Chondrocyte (in vitro differentiated cells): ENCODE measurements around the gene RNF121. TPM values are rescaled to one million over a fixed set of nuclear protein-coding genes. Genes with fewer than 3 reads are reported as not detected.
A peak's percentile ranks its signal among the peaks of the same experiment; 100 is the strongest.

Source experiments
- DNase-seq: peaks from one replicate; pipeline ENCODE4 v3.0.0; 2021; ENCODE audit warnings: mixed read lengths, low spot score
- H3K27ac Mint-ChIP-seq: one replicate; pipeline ENCODE4 v1.8.0; 2021; ENCODE audit warnings: mild to moderate bottlenecking, moderate library complexity, mixed read lengths; ENCODE audit not compliant: unreplicated experiment
- H3K27me3 Mint-ChIP-seq: 2 replicates; pipeline ENCODE4 v1.8.0; 2021; ENCODE audit warnings: low read depth, mixed read lengths
- H3K36me3 Mint-ChIP-seq: 2 replicates; pipeline ENCODE4 v1.8.0; 2021; ENCODE audit warnings: low read depth, mixed read lengths
- H3K4me1 Mint-ChIP-seq: 2 replicates; pipeline ENCODE4 v1.8.0; 2021; ENCODE audit warnings: low read depth, mild to moderate bottlenecking, mixed read lengths
- H3K4me3 Mint-ChIP-seq: one replicate; pipeline ENCODE4 v1.8.0; 2021; ENCODE audit warnings: mild to moderate bottlenecking, moderate library complexity, mixed read lengths; ENCODE audit not compliant: unreplicated experiment
- H3K9me3 Mint-ChIP-seq: 2 replicates; pipeline ENCODE4 v1.8.0; 2021; ENCODE audit warnings: low read depth, mixed read lengths
- total RNA-seq: library from RNA; stranded (reverse); gene quantifications from 3 replicates; pipeline ENCODE4 v1.2.1, GENCODE V29; 2021
- TF ChIP-seq, protein P1 (sequence below): fragments of 200-600 bp; sonication (generic); IDR thresholded peaks from 2 replicates; pipeline ENCODE4 v1.5.0; 2021; ENCODE audit warnings: antibody characterized with exemption, mild to moderate bottlenecking, moderate library complexity

Gene RNF121
- total RNA-seq, 1 donor from 2014 or later, result 64.2 TPM

DNA sequence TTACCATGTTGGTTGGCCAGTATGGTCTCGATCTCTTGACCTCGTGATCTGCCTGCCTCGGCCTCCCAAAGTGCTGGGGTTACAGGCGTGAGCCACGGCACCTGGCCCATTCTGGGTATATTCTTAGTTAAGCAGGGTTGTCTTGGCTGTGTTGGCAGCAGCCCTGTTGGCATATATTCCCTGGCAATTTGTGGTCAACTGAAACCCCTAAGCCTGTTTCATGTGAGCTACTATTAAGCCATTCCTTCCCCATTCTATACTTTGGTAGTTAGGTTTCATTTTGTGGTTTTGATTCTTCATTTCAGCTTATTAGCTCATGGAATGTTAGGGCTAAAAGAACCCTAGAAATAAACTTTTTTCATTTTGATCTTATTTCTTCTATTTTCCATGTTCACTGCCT is 47.7 kb downstream of the RNF121 start:
- Mint-ChIP-seq H3K27me3 (no peaks in the 10 kb centered on the region), H3K27ac (peak overlapping the region; percentile 45), H3K9me3 (no peaks in the 10 kb centered on the region), H3K36me3 (peaks cover 16% of the 10 kb centered on the region), H3K4me3 (no peak overlapping the region), H3K4me1 (peaks cover 5% of the 10 kb centered on the region)
- TF ChIP-seq, protein P1, sequence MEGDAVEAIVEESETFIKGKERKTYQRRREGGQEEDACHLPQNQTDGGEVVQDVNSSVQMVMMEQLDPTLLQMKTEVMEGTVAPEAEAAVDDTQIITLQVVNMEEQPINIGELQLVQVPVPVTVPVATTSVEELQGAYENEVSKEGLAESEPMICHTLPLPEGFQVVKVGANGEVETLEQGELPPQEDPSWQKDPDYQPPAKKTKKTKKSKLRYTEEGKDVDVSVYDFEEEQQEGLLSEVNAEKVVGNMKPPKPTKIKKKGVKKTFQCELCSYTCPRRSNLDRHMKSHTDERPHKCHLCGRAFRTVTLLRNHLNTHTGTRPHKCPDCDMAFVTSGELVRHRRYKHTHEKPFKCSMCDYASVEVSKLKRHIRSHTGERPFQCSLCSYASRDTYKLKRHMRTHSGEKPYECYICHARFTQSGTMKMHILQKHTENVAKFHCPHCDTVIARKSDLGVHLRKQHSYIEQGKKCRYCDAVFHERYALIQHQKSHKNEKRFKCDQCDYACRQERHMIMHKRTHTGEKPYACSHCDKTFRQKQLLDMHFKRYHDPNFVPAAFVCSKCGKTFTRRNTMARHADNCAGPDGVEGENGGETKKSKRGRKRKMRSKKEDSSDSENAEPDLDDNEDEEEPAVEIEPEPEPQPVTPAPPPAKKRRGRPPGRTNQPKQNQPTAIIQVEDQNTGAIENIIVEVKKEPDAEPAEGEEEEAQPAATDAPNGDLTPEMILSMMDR, result no peak
- no peak for DNase-seq

DNA sequence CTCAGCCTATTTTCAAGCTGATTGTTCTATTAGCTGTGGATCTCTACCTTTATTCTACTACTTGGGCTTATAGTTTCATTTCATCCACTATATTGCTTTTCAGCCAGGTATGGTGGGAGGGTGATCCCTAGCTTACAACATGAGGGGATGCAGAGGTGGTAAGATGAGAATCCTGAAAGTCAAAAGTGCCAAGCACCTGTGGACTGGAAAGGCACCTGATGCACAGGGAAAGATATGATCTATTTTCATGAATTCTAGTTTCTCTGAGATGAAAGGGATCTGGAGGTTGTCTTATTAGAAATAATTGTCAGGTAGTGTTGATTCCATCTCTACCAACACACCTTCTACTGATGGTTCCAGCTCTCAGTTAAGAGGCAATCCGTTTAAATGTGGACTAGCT is 48.2 kb downstream of the RNF121 start:
- no peaks in the 10 kb centered on the region for H3K4me1 Mint-ChIP-seq
- no peak overlapping the region for H3K27ac Mint-ChIP-seq
- no peaks in the 10 kb centered on the region for H3K27me3 Mint-ChIP-seq
- TF ChIP-seq, protein P1, result no peak
- DNase-seq, result no peak
- H3K4me3 Mint-ChIP-seq, result no peak overlapping the region
- H3K9me3 Mint-ChIP-seq, result no peaks in the 10 kb centered on the region
- peaks cover 14% of the 10 kb centered on the region for H3K36me3 Mint-ChIP-seq

DNA sequence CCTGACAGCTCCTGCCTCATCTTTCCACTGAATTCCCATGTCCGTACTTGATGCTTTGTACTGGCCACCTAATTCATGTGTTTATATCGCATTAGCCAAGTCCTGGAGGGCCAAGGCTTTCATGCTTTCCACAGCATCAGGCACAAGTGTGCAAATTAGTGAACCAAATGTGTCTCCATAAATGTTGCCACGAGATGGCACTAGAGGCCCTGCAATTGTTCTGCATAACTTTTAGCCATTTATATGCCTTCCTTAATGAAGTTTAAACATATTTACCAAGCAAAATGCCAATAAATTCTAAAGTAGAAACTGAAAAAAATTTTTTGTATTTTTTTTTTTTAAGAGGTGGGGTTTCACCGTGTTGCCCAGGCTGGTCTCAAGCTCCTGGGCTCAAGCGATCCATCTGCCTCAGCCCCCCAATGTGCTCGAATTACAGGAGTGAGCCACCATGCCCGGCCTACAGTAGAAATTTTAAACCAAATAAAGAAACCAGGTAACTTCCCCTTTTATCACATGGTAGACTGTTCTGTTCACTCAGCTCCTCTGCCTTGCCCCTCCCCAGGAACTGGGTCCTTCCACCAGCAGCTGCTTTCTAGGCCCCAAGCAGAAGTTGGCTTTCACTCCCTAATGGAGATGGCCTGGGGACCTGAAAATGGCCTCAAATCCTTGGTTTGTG is 49.0 kb downstream of the RNF121 start:
- Mint-ChIP-seq H3K4me1 (no peaks in the 10 kb centered on the region), H3K9me3 (no peaks in the 10 kb centered on the region), H3K27me3 (no peaks in the 10 kb centered on the region), H3K27ac (no peak overlapping the region), H3K36me3 (peaks cover 12% of the 10 kb centered on the region), H3K4me3 (no peak overlapping the region)
- DNase-seq, result no peak
- TF ChIP-seq, protein P1, result peak; percentile 89

DNA sequence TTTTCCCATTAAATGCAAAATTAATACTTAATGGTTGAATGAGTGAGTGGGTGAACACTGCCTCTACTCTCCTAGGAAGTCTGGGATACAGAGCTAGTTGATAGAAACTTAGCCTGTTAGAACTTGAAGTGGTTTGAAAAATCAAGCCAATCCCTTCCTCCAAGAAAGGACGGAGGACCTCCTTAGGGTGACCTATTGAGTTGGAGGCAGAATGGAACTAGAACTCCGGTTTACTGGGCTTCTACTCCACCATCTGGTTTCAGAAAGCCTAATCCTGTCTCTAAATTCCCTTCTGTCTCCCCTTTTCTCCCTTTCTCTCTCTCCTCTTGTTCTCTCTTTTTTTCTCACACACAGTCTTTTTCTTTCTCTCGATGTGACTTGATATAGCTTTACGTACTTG is 50.2 kb downstream of the RNF121 start:
- peaks cover 18% of the 10 kb centered on the region for H3K36me3 Mint-ChIP-seq
- H3K4me1 Mint-ChIP-seq, result no peaks in the 10 kb centered on the region
- no peak for DNase-seq
- TF ChIP-seq, protein P1, result no peak
- no peak overlapping the region for H3K4me3 Mint-ChIP-seq
- no peak overlapping the region for H3K27ac Mint-ChIP-seq
- no peaks in the 10 kb centered on the region for H3K9me3 Mint-ChIP-seq
- no peaks in the 10 kb centered on the region for H3K27me3 Mint-ChIP-seq

DNA sequence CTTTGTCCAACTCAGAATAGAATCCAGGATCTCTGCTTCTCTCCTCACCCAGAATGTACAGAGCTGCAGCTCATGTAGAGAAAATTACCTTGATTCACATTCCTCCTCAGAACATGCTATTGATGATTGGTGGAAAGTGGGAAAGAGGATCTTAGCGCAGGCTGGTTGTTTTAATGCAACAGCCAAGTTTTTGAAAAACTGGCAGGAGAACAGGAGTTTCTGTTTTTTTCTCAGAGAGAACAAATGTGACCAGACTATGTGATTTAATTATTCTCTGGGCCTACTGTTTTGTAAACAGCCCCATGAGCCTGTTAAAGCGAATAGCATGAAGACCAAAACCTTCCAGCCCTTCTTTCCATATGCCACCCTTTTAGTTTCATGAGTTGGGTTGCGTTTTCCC is 50.8 kb downstream of the RNF121 start:
- H3K27ac Mint-ChIP-seq, result no peak overlapping the region
- H3K4me1 Mint-ChIP-seq, result no peaks in the 10 kb centered on the region
- no peak for DNase-seq
- H3K27me3 Mint-ChIP-seq, result no peaks in the 10 kb centered on the region
- H3K4me3 Mint-ChIP-seq, result no peak overlapping the region
- peaks cover 18% of the 10 kb centered on the region for H3K36me3 Mint-ChIP-seq
- TF ChIP-seq, protein P1, result no peak
- H3K9me3 Mint-ChIP-seq, result no peaks in the 10 kb centered on the region
